Spinal cord (tissue), 10 donors: ENCODE data around the gene CFAP46. TPM values are rescaled to one million over a fixed set of nuclear protein-coding genes. Genes with fewer than 3 reads are reported as not detected.
"Not testable (repeated sequence)": the region's sequence is repeated elsewhere in the genome, so short reads cannot be mapped to it uniquely, and the experiment has no call there.

Experiments used
- DNase-seq, 6 donors: peaks; one replicate each; pipeline versions ENCODE4 v3.0.0 to v3.0.0-alpha.2; 2013 to 2015; ENCODE audit warnings: low spot score in 6 of 6, low read depth in 4 of 6
- H3K27ac ChIP-seq: one replicate; pipeline ENCODE4 v1.5.1; 2013; ENCODE audit warnings: low read depth, low read length, control low read depth
- H3K27me3 ChIP-seq: one replicate; pipeline ENCODE4 v1.6.1; 2013; ENCODE audit warnings: low read length; ENCODE audit not compliant: control insufficient read depth, insufficient read depth
- H3K36me3 ChIP-seq: one replicate; pipeline ENCODE4 v1.6.1; 2013; ENCODE audit warnings: low read length; ENCODE audit not compliant: control insufficient read depth, insufficient read depth
- H3K4me1 ChIP-seq: one replicate; pipeline ENCODE4 v1.6.1; 2013; ENCODE audit warnings: low read length; ENCODE audit not compliant: control insufficient read depth, insufficient read depth
- H3K4me3 ChIP-seq: one replicate; pipeline ENCODE4 v1.5.1; 2013; ENCODE audit warnings: low read depth, low read length, control low read depth
- H3K9me3 ChIP-seq: one replicate; pipeline ENCODE4 v1.6.1; 2013; ENCODE audit warnings: low read length; ENCODE audit not compliant: control insufficient read depth, insufficient read depth
- WGBS: methylation state at CpG from one replicate; pipeline ENCODE4 v1.1.5; 2013; ENCODE audit warnings: missing lambda C conversion rate; ENCODE audit not compliant: insufficient coverage; 5-methylcytosine and 5-hydroxymethylcytosine counted together
- polyA plus RNA-seq, 2 donors: library from polyadenylated mRNA; unstranded; fragments of 120-200 nt; gene quantifications; one replicate each; pipeline ENCODE4 v1.2.1, GENCODE V29; 2013; ENCODE audit not compliant: insufficient read length in 2 of 2
- total RNA-seq, 2 donors: library from RNA; depleted of rRNA in 1 of 2; stranded (reverse); fragments of 120-200 nt in 1 of 2; fragments of >200 nt in 1 of 2; gene quantifications; one replicate each; pipeline versions ENCODE4 v1.2.3 to v1.2.4, GENCODE V29; 2013 to 2014
- donor health status: healthy.

CFAP46 gene
- total and polyA plus RNA-seq, 4 donors: 5.3 to 14.3 (median 13.2) TPM

DNA sequence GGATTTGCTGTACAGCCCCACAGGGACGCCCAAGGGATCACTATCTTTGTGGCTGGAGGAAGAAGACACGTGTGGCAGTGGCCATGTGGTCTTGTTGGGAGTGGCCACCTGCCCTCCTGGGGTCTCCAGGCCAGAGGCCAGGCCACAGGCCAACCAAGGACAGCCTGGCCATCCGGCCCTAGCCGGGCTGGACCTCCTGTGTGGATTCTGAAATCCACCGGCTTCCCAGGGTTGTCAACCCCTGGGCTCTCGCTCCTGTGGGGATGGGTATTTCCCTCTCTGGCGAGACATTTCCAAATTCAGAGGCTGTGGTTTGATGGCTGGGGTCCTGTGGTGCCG is 31.5 kb upstream of the CFAP46 start:
- H3K9me3 ChIP-seq: no peaks in the 10 kb centered on the region
- peaks cover 6% of the 10 kb centered on the region for H3K4me1 ChIP-seq
- no peak for DNase-seq
- peaks cover 10% of the 10 kb centered on the region for H3K27me3 ChIP-seq
- H3K4me3 ChIP-seq: no peak overlapping the region
- H3K36me3 ChIP-seq: no peaks in the 10 kb centered on the region
- WGBS: 89% methylated on average over 8 of the region's 8 CpGs
- H3K27ac ChIP-seq: no peak overlapping the region

DNA sequence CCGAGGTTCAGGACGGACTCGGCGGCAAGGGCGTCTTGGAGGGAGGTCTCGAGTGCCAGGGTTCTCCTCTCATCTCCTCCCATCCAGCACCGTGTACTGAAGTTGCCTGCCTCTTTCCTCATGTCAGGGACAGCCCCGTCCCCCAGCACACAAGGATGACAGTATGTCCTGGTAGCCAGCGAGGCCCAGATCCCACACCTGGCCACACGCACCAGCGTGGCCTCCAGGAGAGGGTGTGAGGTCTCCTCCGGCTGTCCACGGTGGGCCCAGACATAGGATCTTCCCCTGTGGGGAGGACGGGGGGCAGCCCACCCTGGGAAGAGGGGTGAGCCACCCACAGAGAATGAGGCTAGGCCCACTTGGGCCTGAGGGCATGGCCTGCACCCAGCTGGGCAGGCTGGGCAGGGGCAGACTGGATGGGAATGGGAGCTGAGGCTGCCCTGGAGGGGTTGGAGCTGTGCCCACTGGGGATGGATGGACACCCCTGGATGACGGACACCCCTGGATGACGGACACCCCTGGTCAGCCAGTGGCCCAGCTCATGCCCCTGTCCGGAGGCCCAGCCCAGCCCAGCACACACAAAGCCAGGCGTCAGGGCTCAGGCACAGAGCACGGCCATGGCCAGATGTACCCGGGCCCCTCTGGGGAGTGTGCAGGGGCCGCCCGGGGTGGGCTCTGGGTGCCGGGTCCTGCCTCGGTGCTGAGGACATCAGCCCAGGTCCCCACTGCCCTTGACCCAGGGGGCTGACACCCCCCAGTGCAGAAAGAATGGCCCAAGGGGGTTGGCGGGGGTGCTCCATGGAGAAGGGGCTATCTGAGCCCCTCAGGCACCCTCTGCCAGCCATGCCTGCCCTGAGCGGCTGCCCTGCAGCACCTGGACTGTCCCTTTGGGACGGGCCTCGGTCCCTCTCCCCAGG is 30.9 kb upstream of the CFAP46 start:
- Histone ChIP-seq H3K4me3 (no peak overlapping the region), H3K9me3 (no peaks in the 10 kb centered on the region), H3K27me3 (peaks cover 10% of the 10 kb centered on the region), H3K4me1 (peaks cover 6% of the 10 kb centered on the region), H3K36me3 (no peaks in the 10 kb centered on the region), H3K27ac (no peak overlapping the region)
- DNase-seq: no peak
- 88% methylated on average over 26 of the region's 28 CpGs for WGBS

DNA sequence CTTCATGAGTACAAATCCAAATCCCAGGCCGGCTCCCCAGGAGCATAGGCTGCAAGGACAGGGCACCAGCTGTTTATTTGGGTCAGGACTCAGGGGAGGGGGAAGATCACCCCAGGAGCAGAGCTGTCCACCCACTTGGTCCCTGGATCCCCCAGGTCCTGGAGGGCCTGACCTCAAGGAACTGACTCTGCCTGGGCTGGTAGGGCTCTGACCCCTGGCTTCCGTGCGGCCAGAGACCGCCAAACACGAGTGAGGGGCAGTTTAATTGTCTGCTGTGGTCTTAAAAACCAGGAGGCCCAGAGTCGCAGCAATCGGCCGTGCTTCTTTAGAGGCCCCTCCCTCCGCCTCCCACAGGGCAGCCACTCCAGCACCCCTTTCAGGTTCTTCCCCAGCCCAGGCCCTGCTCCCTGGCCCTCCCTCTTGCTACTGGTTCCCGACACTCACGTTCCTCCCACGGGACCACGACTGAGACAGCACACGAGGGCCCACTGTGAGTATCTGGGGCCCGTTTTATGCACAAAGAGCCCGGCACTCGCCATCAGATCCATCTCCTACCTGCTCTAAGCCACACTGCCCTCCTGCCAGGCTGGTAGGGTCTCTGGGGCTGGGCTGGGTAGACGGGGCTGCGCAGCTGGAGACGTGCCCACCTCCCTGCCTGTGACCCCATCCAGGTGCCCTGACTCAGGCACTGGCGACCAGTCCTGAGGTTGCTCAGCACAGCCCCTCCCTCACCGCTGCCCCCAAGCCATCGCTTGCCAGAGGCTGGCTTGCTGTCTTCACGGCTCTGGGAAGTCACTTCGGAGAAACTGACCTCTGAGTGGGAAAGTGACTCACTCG is 30.0 kb upstream of the CFAP46 start:
- WGBS: 68% methylated on average over 26 of the region's 26 CpGs
- no peaks in the 10 kb centered on the region for H3K36me3 ChIP-seq
- peaks cover 6% of the 10 kb centered on the region for H3K4me1 ChIP-seq
- no peak overlapping the region for H3K27ac ChIP-seq
- no peak overlapping the region for H3K4me3 ChIP-seq
- H3K27me3 ChIP-seq: peaks cover 10% of the 10 kb centered on the region
- H3K9me3 ChIP-seq: no peaks in the 10 kb centered on the region
- DNase-seq: no peak

DNA sequence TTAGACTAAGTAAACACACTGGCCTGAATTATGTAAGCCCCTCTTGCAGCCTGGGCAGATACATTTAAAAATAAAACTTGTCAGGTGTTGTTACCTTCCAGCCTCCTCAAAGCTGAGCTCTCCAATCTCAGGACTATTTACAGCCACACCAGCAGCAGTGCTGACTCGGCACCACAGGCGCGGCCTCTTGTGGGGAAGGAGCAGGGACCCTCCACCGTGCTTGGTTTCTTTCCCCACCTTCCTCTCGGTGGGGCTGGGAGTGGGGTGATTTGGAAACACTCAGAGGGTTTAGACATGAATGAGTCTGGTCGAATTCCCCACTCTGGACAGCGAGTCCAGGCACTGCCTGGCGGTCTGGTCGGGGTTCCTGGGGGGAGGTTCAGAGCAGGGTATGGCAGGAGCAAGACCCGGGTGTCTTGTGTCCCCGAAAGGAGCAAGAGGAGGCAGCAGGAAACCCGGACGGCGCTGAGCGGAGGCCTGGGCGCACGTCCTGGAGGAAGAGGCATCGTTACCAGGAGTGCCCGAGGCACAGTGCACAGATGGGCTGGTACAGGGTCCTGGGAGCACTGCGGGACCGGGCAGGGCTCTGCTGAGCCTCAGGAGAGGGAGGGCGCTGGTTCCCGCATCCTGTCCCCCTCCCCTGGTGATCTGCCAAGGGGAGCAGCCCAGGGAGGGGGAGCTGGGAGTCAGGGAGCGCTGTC is 29.2 kb upstream of the CFAP46 start:
- no peaks in the 10 kb centered on the region for H3K36me3 ChIP-seq
- H3K27ac ChIP-seq: no peak overlapping the region
- DNase-seq: no peak
- peaks cover 6% of the 10 kb centered on the region for H3K4me1 ChIP-seq
- no peak overlapping the region for H3K4me3 ChIP-seq
- H3K27me3 ChIP-seq: peaks cover 10% of the 10 kb centered on the region
- no peaks in the 10 kb centered on the region for H3K9me3 ChIP-seq
- WGBS: 49% methylated on average over 19 of the region's 24 CpGs

DNA sequence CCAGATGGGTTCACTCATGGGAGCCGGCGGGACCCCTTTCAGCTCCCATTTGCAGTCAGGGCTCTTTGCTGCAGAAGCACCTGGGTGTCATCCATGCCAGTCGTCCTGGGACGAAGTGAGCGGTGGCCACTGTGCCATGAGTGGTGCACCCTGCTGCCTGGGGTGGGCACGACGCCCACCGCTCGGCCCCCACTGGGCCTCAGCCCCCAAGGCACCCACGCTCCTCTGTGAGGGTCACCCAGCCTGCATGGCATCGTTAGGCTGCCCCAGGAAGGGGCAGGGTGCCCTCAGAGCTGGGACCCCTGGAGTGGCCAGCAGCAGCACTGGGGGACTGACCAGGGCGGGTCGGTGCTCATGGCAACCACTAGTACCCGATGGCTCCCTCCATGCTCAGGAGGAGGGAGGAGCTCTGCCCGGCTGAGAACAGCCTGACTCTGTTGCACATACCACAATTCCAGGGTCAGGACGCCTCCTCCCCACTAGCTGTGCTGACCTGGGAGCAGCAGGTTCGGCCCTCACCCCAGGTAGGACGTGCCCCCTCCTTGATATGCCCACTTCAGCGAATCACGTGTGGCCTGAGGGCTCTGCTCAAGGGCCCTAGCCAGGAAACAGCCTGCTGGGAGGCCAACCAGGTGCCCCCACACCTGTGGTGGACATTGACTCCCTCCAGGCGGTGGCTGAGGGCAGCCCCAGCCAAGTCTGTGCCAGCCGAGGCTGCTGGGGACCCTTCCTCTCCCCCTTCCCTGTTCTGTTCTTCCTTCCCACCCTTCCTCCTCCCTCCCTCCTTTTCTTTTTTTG is 28.5 kb upstream of the CFAP46 start:
- Histone ChIP-seq H3K4me1 (peaks cover 6% of the 10 kb centered on the region), H3K9me3 (no peaks in the 10 kb centered on the region), H3K4me3 (no peak overlapping the region), H3K27ac (no peak overlapping the region), H3K27me3 (peaks cover 10% of the 10 kb centered on the region), H3K36me3 (no peaks in the 10 kb centered on the region)
- 76% methylated on average over 22 of the region's 22 CpGs for WGBS
- no peak for DNase-seq

DNA sequence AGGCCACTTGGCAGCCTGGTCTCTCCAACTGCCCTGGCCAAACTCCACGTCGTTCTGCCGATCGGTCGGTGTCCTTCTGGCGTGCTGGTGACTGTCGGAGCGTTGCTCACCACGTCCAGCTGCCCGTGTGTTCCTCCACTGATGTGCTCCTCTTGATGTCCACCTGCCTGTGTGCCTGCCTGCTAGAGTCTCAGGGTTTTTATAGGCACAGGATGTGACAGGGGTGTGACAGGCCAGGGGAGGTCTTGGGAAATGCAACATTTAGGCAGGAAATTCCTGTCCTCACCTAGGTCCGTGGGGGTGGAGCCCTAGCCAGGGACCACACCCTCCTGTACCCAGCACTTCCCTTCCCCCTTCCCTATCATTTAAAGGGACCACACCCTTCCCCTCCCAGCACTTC is 25.2 kb upstream of the CFAP46 start:
- H3K9me3 ChIP-seq: no peaks in the 10 kb centered on the region
- H3K4me1 ChIP-seq: peaks cover 13% of the 10 kb centered on the region
- peaks cover 20% of the 10 kb centered on the region for H3K27me3 ChIP-seq
- H3K4me3 ChIP-seq: no peak overlapping the region
- no peak for DNase-seq
- H3K27ac ChIP-seq: no peak overlapping the region
- H3K36me3 ChIP-seq: no peaks in the 10 kb centered on the region
- WGBS: 53% methylated on average over 11 of the region's 11 CpGs

DNA sequence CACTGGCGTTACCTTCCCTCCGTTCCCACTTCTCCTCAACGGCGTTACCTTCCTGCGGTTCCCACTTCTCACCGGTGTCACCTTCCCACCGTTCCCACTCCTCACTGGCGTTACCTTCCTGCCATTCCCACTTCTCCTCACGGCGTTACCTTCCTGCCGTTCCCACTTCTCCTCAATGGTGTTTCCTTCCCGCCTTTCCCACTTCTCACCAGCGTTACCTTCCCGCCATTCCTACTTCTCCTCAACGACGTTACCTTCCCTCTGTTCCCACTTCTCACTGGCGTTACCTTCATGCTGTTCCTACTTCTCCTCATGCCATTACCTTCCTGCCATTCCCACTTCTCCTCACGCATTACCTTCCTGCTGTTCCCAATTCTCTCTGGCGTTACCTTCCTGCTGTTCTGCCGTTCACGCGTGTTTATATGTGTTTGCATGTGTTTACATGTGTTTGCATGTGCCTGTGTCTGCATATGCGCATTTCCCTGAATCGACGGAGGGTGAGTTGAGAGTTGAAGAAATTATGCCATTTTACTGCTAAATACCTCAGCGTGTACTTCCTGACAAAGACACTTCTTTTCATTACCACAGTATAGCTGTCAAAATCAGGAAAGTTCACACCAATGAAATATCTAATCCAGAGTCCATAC is 23.2 kb upstream of the CFAP46 start:
- Histone ChIP-seq H3K4me1 (peaks cover 23% of the 10 kb centered on the region), H3K36me3 (no peaks in the 10 kb centered on the region), H3K27me3 (peaks cover 11% of the 10 kb centered on the region), H3K9me3 (no peaks in the 10 kb centered on the region), H3K27ac (no peak overlapping the region), H3K4me3 (no peak overlapping the region)
- WGBS: 72% methylated on average over 22 of the region's 26 CpGs
- peak in 1 of 6 donors; percentile 76 for DNase-seq

DNA sequence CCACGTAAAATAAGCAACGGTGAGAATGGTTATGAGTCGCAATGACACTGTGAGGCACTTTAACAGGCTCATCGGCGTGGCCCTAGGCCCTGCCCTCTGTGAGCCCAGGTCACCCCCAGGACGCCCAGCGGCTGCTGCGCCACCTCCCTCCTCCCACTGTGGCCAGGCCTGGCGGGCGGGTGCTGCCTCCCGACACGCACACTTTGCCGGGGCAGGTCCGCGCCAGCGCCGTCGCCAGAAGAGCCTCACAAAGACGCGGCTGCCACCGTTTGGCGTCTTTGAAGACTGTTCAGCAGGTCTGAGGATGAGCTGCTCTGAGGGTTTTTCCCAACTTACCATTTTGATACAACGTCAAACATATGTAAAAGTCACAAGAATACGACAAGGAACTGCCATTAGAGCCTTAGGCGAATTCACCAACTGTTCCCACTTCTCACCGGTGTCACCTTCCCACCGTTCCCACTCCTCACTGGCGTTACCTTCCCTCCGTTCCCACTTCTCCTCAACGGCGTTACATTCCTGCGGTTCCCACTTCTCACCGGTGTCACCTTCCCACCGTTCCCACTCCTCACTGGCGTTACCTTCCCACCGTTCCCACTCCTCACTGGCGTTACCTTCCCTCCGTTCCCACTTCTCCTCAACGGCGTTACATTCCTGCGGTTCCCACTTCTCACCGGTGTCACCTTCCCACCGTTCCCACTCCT is 22.5 kb upstream of the CFAP46 start:
- not testable (repeated sequence) for H3K4me3 ChIP-seq, H3K27ac ChIP-seq, H3K36me3 ChIP-seq, H3K9me3 ChIP-seq
- WGBS: 65% methylated on average over 41 of the region's 43 CpGs
- peak in 1 of 6 donors; percentile 45 for DNase-seq
- peaks cover 23% of the 10 kb centered on the region for H3K4me1 ChIP-seq
- H3K27me3 ChIP-seq: peaks cover 11% of the 10 kb centered on the region
